HG02623 (cell line): ENCODE results near the gene ZNF740.
A peak's percentile ranks its signal among the peaks of the same experiment; 100 is the strongest.
"Not testable (repeated sequence)": the region's sequence is repeated elsewhere in the genome, so short reads cannot be mapped to it uniquely, and the experiment has no call there.

Experiments used
- ATAC-seq: cut with Tn5 transposase; IDR thresholded peaks from one replicate; pipeline ENCODE4 v1.9.1; 2021; ENCODE audit warnings: moderate library complexity; ENCODE audit not compliant: unreplicated experiment

The ZNF740 gene

GRCh38 chr12:53193985-53194716 is 13.6 kb downstream of the ZNF740 start:
- no peak for ATAC-seq

GRCh38 chr12:53194973-53195372 is 14.5 kb downstream of the ZNF740 start:
- no peak for ATAC-seq

DNA sequence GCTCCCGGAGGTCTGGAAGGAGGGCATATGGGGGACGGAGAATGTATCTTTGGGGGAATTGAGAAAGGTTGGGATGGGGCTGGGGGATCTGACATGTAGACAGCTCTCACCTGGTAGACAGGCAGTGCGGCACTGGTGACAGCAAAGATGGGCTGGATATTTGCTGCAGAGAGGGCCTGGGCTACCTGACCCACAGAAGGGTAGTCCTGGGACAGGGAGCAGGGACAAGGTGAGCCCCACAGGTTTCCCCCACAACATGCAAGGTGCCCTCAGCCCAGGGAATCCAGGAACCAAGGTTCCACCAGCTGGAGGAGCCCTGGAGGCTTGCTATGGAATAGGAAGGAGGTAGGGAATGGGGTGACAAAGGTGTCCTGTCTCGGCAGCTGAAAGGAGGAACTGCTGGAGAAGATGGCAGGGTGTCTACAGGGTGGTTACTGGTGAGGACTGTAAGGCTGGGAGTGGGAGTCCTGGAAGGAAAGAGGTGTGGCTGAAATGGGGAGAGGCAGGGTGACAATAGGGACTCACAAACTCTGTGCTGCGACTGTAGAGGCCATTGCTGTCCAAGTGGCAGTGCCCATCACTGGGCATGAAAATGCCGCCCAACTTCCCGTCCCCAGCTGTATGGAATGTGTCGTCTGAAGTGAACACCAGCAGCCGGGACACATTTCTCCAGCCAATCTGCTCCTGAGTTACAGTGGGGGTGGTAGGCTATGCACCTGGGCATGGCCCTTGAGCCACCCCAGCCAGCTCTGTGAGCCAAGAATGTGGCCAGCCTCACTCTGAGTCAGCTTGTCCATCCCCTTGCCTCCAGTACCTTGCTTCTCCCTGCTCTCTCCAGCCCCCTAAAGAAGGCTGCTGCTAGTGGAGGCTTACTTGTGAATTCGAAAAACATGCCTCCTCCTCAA is 15.2 kb downstream of the ZNF740 start:
- no peak for ATAC-seq

DNA sequence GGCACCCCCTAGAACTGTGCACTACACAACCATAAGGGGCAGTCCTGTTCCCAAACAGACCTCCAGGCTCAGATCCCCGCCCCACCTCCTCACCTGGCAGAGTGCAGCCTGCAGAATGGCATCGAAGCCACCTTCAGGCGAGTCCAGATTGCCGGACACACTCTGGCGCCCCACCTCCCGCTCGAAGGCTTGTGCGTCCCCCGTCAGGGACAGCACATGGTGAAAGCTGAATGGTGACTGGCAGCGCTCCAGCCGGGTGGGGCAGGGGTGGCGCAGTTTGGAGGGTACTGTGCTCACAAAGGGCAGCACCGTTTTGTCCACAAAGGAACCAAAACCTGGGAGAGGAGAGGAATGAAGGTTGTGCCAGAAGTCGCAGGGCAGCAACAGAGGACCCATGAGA is 16.0 kb downstream of the ZNF740 start:
- ATAC-seq: no peak

DNA sequence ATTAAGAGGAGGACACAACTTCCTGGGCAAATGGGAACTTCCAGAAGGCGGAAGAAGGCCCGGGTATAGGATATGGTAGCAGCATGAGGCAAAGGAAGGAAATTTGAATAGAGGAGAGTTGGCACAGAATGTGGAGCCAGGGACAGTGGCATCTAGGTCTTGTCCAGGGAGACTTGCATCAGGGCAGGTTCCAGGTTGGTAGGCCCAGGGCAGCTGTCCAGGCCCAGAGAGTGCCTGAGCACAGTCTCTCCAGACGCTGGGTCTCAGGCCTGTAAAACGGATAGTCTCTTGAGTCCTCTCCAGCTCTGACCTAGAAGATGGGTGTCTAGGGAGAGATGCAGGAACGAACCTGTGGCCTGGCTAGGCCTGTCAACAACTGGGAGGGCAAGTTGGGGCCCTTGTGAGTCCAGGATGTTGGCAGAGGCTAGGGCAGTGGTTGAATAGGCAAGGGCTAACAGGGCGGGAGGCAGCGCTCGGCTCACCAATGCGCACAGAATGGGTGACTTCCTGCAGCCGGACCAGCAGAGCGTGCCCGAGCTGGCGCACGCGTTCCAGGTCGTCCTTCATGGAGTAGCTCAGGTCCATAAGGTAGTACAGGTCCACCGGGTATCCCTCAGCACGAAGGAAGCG is 16.6 kb downstream of the ZNF740 start:
- ATAC-seq: no peak

- no peak for ATAC-seq
These were observed 18.1 kb downstream of the ZNF740 start for GRCh38 chr12:53198486-53199110.

- ATAC-seq: no peak
These were observed 19.2 kb downstream of the ZNF740 start for GRCh38 chr12:53199700-53200099.

DNA sequence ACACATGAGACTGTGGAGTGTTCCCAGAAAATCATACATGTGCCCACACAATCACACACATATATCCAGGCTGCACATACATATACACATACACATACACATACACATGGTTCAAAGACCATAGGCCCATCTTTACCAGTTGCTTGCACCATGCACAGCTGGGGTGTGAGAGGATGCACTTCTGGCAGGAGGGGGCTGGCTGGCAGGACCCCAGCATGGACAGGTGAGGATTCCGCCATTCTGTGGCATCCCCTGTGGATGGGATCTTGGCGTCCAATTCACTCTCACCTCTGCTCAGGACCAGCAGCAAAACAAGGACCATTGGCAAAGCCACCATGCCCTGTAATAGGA is 19.6 kb downstream of the ZNF740 start:
- peak; percentile 22 for ATAC-seq

DNA sequence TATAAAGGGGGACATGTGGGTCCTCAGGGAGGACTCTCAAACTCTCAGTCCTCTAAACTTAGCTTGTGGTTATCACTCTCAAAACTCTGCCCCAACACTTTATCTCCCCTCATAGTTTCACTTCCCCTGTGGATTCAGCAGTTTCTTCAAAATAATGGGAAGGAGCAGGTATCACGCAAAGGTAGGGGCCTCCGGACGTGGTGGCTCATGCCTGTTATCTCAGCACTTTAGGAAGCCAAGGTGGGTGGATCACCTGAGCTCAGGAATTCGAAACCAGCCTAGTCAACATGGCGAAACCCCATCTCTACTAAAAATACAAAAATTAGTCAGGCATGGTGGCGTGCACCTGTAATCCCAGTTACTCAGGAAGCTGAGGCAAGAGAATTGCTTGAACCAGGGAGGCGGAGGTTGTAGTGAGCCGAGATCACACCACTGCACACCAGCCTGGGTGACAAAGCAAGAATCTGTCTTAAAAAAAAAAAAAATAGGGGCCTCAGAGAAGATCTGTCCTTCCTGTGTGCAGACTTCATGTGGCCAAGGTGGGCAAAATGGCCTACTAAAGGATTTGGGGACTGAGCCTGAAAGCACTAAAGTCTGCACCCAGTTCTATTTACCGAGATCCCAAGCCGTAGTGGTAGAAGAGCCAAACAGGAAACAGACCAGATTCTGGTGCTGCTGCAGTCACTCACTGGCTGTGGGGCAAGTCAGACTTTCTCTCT is 20.1 kb downstream of the ZNF740 start:
- peak; percentile 50 for ATAC-seq

DNA sequence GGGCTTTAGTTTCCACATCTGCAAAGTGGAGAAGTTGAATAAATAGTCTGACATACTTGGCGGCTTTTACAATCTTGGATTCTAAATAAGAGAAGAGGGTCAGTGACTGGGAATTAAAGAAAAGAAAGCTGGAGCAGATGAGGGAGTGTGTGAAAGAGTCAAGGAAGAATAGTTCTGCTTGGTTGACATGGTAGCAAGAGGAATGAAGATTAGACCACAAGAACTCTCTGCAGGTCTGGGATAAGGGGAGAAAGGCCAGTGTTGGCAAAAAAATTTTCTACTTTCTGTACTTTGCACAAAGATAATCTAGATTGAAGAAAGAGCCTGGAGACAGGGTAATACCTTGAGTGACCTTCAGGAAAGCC is 20.6 kb downstream of the ZNF740 start:
- no peak for ATAC-seq

- ATAC-seq: no peak
These were observed 21.1 kb downstream of the ZNF740 start for GRCh38 chr12:53201639-53202038.

DNA sequence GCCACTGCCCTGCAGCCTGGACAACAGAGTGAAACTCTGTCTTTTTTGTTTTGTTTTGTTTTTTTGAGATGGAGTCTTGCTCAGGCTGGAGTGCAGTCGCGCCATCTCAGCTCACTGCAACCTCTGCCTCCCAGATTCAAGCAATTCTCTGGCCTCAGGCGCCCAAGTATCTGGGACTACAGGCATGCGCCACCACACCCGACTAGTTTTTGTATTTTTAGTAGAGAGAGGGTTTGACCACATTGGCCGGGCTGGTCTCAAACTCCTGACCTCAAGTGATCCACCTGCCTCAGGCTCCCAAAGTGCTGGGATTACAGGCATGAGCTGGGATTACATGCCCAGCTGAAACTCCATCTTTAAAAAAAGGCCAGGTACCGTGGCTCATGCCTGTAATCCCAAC is 21.8 kb downstream of the ZNF740 start:
- not testable (repeated sequence) for ATAC-seq

GRCh38 chr12:53204351-53204750 is 23.8 kb downstream of the ZNF740 start:
- ATAC-seq: no peak

DNA sequence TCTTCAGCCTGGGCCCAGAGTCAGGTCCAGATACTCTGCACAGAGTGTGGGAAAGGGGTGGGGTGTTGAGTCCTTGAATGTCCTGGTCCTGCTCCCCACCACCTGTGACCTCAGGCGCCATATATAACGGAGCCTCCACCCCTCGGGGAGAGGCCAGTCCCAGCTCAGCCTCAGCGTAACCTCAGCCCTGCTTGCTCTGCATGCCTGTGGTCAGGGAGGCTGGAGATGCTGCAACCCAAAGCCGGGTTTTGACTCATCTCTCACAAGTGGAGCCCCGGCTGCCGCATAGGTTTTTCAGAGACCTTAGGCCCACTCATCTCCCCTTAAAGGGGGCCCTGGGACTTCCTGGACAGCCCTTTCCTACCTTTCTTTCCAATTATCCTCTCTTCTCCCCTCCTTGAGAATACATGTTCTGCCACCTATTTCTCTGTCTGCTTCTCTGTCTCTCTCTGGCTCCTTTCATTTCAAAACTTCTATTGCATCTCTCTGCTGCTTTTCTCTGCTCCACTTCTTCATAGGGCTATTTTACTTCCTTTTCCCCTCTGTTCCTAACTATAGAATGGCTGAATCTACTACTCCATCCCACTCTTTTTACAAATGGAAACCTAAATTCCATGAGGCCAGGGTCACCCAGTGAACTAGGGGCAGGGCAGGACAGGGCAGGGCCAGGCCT is 25.4 kb downstream of the ZNF740 start:
- peak; percentile 60 for ATAC-seq

DNA sequence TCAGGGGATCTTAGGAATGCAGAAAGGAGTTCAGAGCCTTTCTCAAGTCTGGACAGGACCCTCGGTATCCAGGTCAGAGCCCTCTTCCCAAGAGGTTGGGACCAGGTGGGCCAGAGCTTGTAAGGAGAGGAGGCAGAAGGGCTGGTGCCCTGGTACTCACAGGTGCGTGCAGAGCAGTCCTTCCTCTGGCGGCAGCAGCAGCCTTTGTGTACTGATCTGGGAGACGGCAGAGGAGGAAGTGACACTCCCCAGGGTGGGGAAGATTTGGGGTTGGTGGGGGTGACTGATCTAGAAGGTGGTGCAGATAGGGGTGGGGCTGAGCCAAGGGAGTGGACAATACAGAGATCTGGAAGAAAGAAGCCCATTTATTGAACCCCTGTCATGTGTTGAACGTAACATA is 26.5 kb downstream of the ZNF740 start, which contains the start of gene ITGB7:
TSS of gene ITGB7 (minus strand) at position 210 of the 400 bp plus-strand sequence. CDS start 6,808 bp downstream, outside the sequence.
- peak; percentile 39 for ATAC-seq

DNA sequence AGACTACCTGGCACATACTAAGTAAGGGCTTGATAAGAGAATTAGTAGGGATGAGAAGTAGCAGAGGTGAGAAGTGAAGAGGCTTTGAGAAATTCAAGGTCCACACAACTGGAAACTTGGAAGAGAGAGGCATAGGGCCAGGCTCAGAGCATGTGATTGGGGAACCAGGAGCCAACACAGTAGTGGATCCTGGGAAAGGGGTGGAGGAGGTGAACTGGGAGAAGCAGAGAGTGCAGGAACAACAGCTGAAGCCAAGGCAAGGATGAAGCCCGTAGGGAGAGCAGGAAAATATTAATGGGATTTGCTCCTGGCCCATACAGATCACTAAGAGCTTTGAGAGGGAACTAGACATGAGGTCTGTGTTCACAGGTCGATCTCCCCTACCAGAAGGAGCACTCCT is 27.9 kb downstream of the ZNF740 start:
- ATAC-seq: no peak

DNA sequence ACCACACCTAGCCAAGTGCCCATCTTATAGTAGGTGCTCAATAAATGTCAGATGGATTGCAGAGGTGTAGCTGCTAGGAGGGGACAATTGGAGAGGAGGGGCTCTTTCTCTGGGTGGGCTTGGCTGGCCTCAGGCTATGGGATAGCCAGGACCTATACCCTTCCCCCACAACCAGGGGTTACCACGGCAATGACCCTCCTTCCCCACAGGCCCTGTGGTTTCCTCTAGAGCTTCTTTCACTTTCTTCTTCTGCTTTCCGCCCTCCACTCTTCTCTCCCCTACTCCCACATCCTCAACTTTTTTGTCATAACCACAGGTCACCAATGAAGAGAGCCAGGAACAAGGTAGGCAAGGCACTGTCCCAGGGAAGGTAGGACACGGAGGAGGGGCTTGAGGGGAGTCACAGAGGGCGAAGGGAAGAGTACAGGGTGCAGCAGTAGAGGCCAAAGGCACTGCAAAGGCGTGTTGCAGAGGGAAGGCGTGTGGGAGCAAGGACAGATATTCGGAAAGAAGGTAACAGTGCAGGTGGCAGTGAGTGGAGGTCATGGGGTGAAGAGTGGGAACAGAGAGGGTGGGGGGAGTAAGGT is 28.4 kb downstream of the ZNF740 start:
- peak; percentile 43 for ATAC-seq

DNA sequence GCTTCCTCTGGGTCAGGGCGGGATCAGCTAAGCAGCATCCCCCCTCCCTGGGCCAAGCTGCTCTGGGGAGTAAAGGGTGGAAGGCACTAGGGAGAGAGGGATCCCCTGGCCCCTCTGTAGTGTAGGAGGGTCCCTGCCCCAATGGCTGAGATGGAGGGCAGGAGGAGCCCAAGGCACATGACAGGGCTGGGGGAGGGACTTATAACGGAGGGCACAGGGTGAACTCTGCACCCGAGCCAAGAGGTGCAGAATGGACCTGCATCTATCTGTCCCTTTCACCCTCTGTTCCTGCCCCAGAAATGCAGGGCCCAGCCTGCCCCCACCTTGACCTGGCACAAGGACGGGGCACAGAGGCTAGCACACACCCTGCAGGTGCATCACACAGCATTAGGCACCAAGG is 30.3 kb downstream of the ZNF740 start:
- ATAC-seq: no peak

- no peak for ATAC-seq
These were observed 31.2 kb downstream of the ZNF740 start for GRCh38 chr12:53211476-53212381.
